Neuronal stem cell (in vitro differentiated cells): ENCODE data around the gene MDH1B.

Source experiments
- DNase-seq: peaks from one replicate; pipeline ENCODE4 v3.0.0-alpha.2; 2013; ENCODE audit warnings: low spot score
- H2AFZ ChIP-seq: one replicate; pipeline ENCODE4 v1.6.1; 2013; ENCODE audit warnings: mild to moderate bottlenecking, low read length, inconsistent platforms
- H2AK5ac ChIP-seq: 2 replicates; pipeline ENCODE4 v1.6.1; 2013; ENCODE audit warnings: low read depth, mild to moderate bottlenecking, inconsistent platforms, low read length, moderate library complexity, mixed read lengths
- H2BK120ac ChIP-seq: 2 replicates; pipeline ENCODE4 v1.6.1; 2013; ENCODE audit warnings: low read depth, mild to moderate bottlenecking, inconsistent platforms, low read length, moderate library complexity, mixed read lengths
- H2BK12ac ChIP-seq: one replicate; pipeline ENCODE4 v1.6.1; 2013; ENCODE audit warnings: low read length, inconsistent platforms
- H2BK15ac ChIP-seq: 2 replicates; pipeline ENCODE4 v1.6.1; 2013; ENCODE audit warnings: mild to moderate bottlenecking, low read length, inconsistent platforms, mixed read lengths
- H2BK5ac ChIP-seq: one replicate; pipeline ENCODE4 v1.6.1; 2013; ENCODE audit warnings: inconsistent platforms, mild to moderate bottlenecking, low read length, moderate library complexity
- H3K14ac ChIP-seq: one replicate; pipeline ENCODE4 v1.6.1; 2013; ENCODE audit warnings: low read length, inconsistent platforms
- H3K18ac ChIP-seq: 2 replicates; pipeline ENCODE4 v1.6.1; 2013; ENCODE audit warnings: low read length, inconsistent platforms
- H3K23ac ChIP-seq: 2 replicates; pipeline ENCODE4 v1.6.1; 2013; ENCODE audit warnings: low read depth, mild to moderate bottlenecking, mixed read lengths, low read length, inconsistent platforms; ENCODE audit not compliant: poor library complexity
- H3K27ac ChIP-seq: replicated peaks from 3 replicates; pipeline ENCODE4 v1.5.1; 2013; ENCODE audit warnings: low read length, inconsistent platforms
- H3K27me3 ChIP-seq, 3 experiments: 2 replicates each; pipeline ENCODE4 v1.6.1; 2013; ENCODE audit warnings: low read length in 3 of 3, mild to moderate bottlenecking in 2 of 3, inconsistent platforms in 1 of 3, low read depth in 1 of 3, mixed read lengths in 1 of 3, moderate library complexity in 1 of 3; ENCODE audit not compliant: control insufficient read depth in 3 of 3, insufficient read depth in 3 of 3
- H3K36me3 ChIP-seq, 2 donors: replicated peaks in 1 of 2; 2 replicates each; pipeline ENCODE4 v1.6.1; 2013; ENCODE audit warnings: low read length in 2 of 2; ENCODE audit not compliant: control insufficient read depth in 2 of 2, insufficient read depth in 2 of 2
- H3K4ac ChIP-seq: 2 replicates; pipeline ENCODE4 v1.6.1; 2013; ENCODE audit warnings: inconsistent platforms, mild to moderate bottlenecking, low read length, moderate library complexity
- H3K4me1 ChIP-seq, 2 donors: 1 replicate in 1 of 2; 2 replicates in 1 of 2; pipeline ENCODE4 v1.6.1; 2013; ENCODE audit warnings: low read length in 2 of 2, low read depth in 1 of 2; ENCODE audit not compliant: control insufficient read depth in 2 of 2, insufficient read depth in 1 of 2
- H3K4me2 ChIP-seq: one replicate; pipeline ENCODE4 v1.6.1; 2013; ENCODE audit warnings: mild to moderate bottlenecking, low read length, inconsistent platforms; ENCODE audit not compliant: insufficient read depth, poor library complexity, severe bottlenecking
- H3K4me3 ChIP-seq, 2 donors: 2 replicates each; pipeline ENCODE4 v1.5.1; 2013; ENCODE audit warnings: low read length in 2 of 2, mild to moderate bottlenecking in 2 of 2, inconsistent platforms in 1 of 2, moderate library complexity in 1 of 2
- H3K79me1 ChIP-seq: one replicate; pipeline ENCODE4 v1.6.1; 2013; ENCODE audit warnings: low read depth, mild to moderate bottlenecking, inconsistent platforms, low read length, moderate library complexity
- H3K9ac ChIP-seq: one replicate; pipeline ENCODE4 v1.6.1; 2013; ENCODE audit warnings: mild to moderate bottlenecking, low read depth, low read length, inconsistent platforms; ENCODE audit not compliant: poor library complexity
- H3K9me3 ChIP-seq, 2 donors: replicated peaks in 1 of 2; 2 replicates each; pipeline versions ENCODE3 to v1.6.1; 2013; ENCODE audit warnings: low read length in 2 of 2, mild to moderate bottlenecking in 2 of 2, inconsistent platforms in 1 of 2, low read depth in 1 of 2, mixed read lengths in 1 of 2, moderate library complexity in 1 of 2; ENCODE audit not compliant: control insufficient read depth in 2 of 2, insufficient read depth in 1 of 2
- H4K8ac ChIP-seq: one replicate; pipeline ENCODE4 v1.6.1; 2013; ENCODE audit warnings: low read depth, mild to moderate bottlenecking, inconsistent platforms, low read length, moderate library complexity
- H4K91ac ChIP-seq: one replicate; pipeline ENCODE4 v1.6.1; 2013; ENCODE audit warnings: low read length, low read depth, mild to moderate bottlenecking, inconsistent platforms; ENCODE audit not compliant: poor library complexity
- WGBS, 2 donors: extraction: QIAGEN DNeasy Blood & Tissue Kit; methylation state at CpG; one replicate each; pipeline ENCODE4 v1.1.7; 2013; ENCODE audit warnings: missing lambda C conversion rate in 2 of 2, mixed read lengths in 1 of 2; ENCODE audit not compliant: insufficient read length in 2 of 2, insufficient replicate concordance in 1 of 2; ENCODE audit errors: extremely low coverage in 2 of 2; 5-methylcytosine and 5-hydroxymethylcytosine counted together

The MDH1B gene

DNA sequence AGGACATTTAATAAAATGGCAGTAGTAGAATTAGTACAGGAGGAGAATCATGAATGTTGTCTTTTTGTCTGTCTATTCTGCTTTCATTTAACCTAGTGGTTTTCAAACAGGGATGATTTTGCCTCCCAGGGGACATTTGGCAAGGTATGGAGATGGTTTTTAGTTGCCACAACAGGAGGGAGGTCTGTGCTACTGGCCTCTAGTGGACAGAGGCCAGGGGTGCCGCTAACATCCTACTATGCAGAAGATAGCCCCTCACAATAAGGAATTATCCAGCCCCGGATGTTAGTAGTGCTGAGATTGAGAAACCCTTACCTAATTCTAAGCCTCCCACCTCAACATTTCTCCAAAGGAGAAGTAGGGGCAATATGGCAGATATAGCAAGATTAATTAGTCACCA, 18.6 kb upstream of the MDH1B start:
- H3K9ac ChIP-seq, result no peak overlapping the region
- H2BK12ac ChIP-seq, result no peak overlapping the region
- peaks cover 20 to 96% of the 10 kb centered on the region in 2 donors for H3K36me3 ChIP-seq
- no peak for DNase-seq
- no CpG with 5 or more reads among the region's 2 CpGs for WGBS, 2 donors
- peaks cover 2 to 19% of the 10 kb centered on the region in 2 donors for H3K9me3 ChIP-seq
- H3K18ac ChIP-seq, result no peak overlapping the region
- no peak overlapping the region for H2AFZ ChIP-seq
- H2AK5ac ChIP-seq, result no peak overlapping the region
- H2BK5ac ChIP-seq, result no peak overlapping the region
- no peaks in the 10 kb centered on the region for H3K27me3 ChIP-seq
- no peak overlapping the region for H3K27ac ChIP-seq
- H2BK15ac ChIP-seq, result no peak overlapping the region
- H3K4me2 ChIP-seq, result no peak overlapping the region
- no peaks in the 10 kb centered on the region for H3K4me1 ChIP-seq
- no peak overlapping the region for H2BK120ac ChIP-seq
- H3K79me1 ChIP-seq, result peaks cover 1% of the 10 kb centered on the region
- no peak overlapping the region for H4K8ac ChIP-seq
- no peak overlapping the region for H3K23ac ChIP-seq
- H3K14ac ChIP-seq, result no peak overlapping the region
- no peak overlapping the region for H4K91ac ChIP-seq
- no peak overlapping the region for H3K4ac ChIP-seq
- H3K4me3 ChIP-seq, result no peak overlapping the region

GRCh38 chr2:206780671-206781070, 15.5 kb upstream of the MDH1B start:
- Histone ChIP-seq H3K4me1 (no peaks in the 10 kb centered on the region), H2BK12ac (no peak overlapping the region), H3K27ac (no peak overlapping the region), H3K9ac (no peak overlapping the region), H2BK5ac (no peak overlapping the region), H3K4me2 (no peak overlapping the region), H3K4me3 (no peak overlapping the region), H2BK15ac (no peak overlapping the region), H3K14ac (no peak overlapping the region), H3K9me3 (peaks cover 3 to 46% of the 10 kb centered on the region in 2 donors), H4K91ac (no peak overlapping the region), H3K36me3 (peaks cover 11 to 95% of the 10 kb centered on the region in 2 donors), H3K18ac (no peak overlapping the region), H3K27me3 (no peaks in the 10 kb centered on the region), H2BK120ac (no peak overlapping the region), H3K23ac (no peak overlapping the region), H4K8ac (no peak overlapping the region), H3K4ac (no peak overlapping the region), H3K79me1 (peaks cover 1% of the 10 kb centered on the region), H2AFZ (no peak overlapping the region), H2AK5ac (no peak overlapping the region)
- DNase-seq, result no peak
- no CpG with 5 or more reads among the region's 2 CpGs for WGBS, 2 donors

- peaks cover 6 to 96% of the 10 kb centered on the region in 2 donors for H3K36me3 ChIP-seq
- no peaks in the 10 kb centered on the region for H3K4me1 ChIP-seq
- H4K91ac ChIP-seq, result no peak overlapping the region
- no peak overlapping the region for H2AFZ ChIP-seq
- no peak overlapping the region for H2BK120ac ChIP-seq
- DNase-seq, result no peak
- H3K27ac ChIP-seq, result no peak overlapping the region
- no peak overlapping the region for H2BK5ac ChIP-seq
- H3K27me3 ChIP-seq, result no peaks in the 10 kb centered on the region
- H2BK12ac ChIP-seq, result no peak overlapping the region
- H3K9ac ChIP-seq, result no peak overlapping the region
- H3K23ac ChIP-seq, result no peak overlapping the region
- H2AK5ac ChIP-seq, result no peak overlapping the region
- H3K4me3 ChIP-seq, result no peak overlapping the region
- H3K18ac ChIP-seq, result no peak overlapping the region
- no peak overlapping the region for H2BK15ac ChIP-seq
- no peaks in the 10 kb centered on the region for H3K79me1 ChIP-seq
- no peak overlapping the region for H3K4ac ChIP-seq
- no peak overlapping the region for H3K4me2 ChIP-seq
- no peak overlapping the region for H4K8ac ChIP-seq
- peaks cover 4 to 53% of the 10 kb centered on the region in 2 donors for H3K9me3 ChIP-seq
- no peak overlapping the region for H3K14ac ChIP-seq
These were observed 11.3 kb upstream of the MDH1B start for GRCh38 chr2:206776432-206776831.

DNA sequence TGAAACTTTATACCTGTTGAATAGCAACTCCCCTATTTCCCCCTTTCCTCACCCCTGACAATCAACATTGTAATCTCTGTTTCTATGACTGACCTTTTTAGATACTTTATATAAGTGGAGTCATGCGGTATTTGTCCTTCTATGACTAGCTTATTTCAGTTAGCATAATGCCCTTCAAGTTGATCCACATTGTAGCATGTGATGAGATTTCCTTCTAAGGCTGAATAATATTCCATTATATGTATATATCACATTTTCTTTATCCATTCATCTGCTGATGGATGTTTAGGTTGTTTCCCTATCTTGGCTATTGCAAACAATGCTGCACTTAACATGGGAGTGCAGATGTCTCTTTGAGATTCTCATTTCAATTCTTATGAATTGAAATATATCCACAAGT, 9.7 kb upstream of the MDH1B start:
- no peak for DNase-seq
- Histone ChIP-seq H3K9me3 (peaks cover 4 to 42% of the 10 kb centered on the region in 2 donors), H3K4ac (no peak overlapping the region), H2BK5ac (no peak overlapping the region), H4K8ac (no peak overlapping the region), H2BK120ac (no peak overlapping the region), H3K18ac (no peak overlapping the region), H2BK15ac (no peak overlapping the region), H2AFZ (no peak overlapping the region), H3K4me1 (no peaks in the 10 kb centered on the region), H4K91ac (no peak overlapping the region), H2AK5ac (no peak overlapping the region), H3K27ac (no peak overlapping the region), H3K79me1 (no peaks in the 10 kb centered on the region), H3K9ac (no peak overlapping the region), H3K4me3 (no peak overlapping the region), H3K4me2 (no peak overlapping the region), H3K23ac (no peak overlapping the region), H3K27me3 (no peaks in the 10 kb centered on the region), H3K36me3 (peaks cover 6 to 97% of the 10 kb centered on the region in 2 donors), H3K14ac (no peak overlapping the region), H2BK12ac (no peak overlapping the region)
- no CpG with 5 or more reads among the region's 1 CpG for WGBS, 2 donors
